CD4-positive, CD25-positive, alpha-beta regulatory T cell (primary cell): ENCODE data around the gene DLG2. TPM values are rescaled to one million over a fixed set of nuclear protein-coding genes. Genes with fewer than 3 reads are reported as not detected.
A peak's percentile ranks its signal among the peaks of the same experiment; 100 is the strongest.

Experiments
- ATAC-seq, 2 donors: fragments of 150-1000 bp; cut with Tn5 transposase; one replicate each; pipeline ENCODE4 v1.10.0; 2021; ENCODE audit warnings: low read depth in 2 of 2, moderate number of reproducible peaks in 2 of 2, moderate library complexity in 1 of 2
- DNase-seq, 3 donors: peaks; one replicate each; pipeline versions ENCODE4 v3.0.0 to v3.0.0-alpha.2; 2012 to 2022; ENCODE audit warnings: mixed read lengths in 1 of 3
- H3K27ac ChIP-seq: one replicate; pipeline ENCODE4 v1.7.0; 2013; ENCODE audit warnings: mild to moderate bottlenecking, low read length; ENCODE audit not compliant: insufficient read depth, poor library complexity, severe bottlenecking
- H3K27me3 ChIP-seq: one replicate; pipeline ENCODE4 v1.7.0; 2013; ENCODE audit warnings: low read length; ENCODE audit not compliant: control insufficient read depth, insufficient read depth
- H3K36me3 ChIP-seq: one replicate; pipeline ENCODE4 v1.7.0; 2013; ENCODE audit warnings: mild to moderate bottlenecking, low read length, moderate library complexity; ENCODE audit not compliant: control insufficient read depth, insufficient read depth
- H3K4me1 ChIP-seq: 2 replicates; pipeline ENCODE4 v1.7.0; 2013; ENCODE audit warnings: mild to moderate bottlenecking, low read length; ENCODE audit not compliant: insufficient read depth, control insufficient read depth, poor library complexity, severe bottlenecking
- H3K4me3 ChIP-seq: one replicate; pipeline ENCODE4 v1.7.0; 2013; ENCODE audit warnings: low read depth, mild to moderate bottlenecking, low read length, moderate library complexity
- H3K9me3 ChIP-seq, 2 experiments: 1 replicate in 1 of 2; 2 replicates in 1 of 2; pipeline ENCODE4 v1.7.0; 2013; ENCODE audit warnings: low read length in 2 of 2, mild to moderate bottlenecking in 1 of 2, moderate library complexity in 1 of 2; ENCODE audit not compliant: control insufficient read depth in 2 of 2
- H3K27ac Mint-ChIP-seq, 3 donors: one replicate each; pipeline ENCODE4 v1.8.0; 2020 to 2022; ENCODE audit warnings: mild to moderate bottlenecking in 3 of 3, mixed read lengths in 3 of 3, moderate library complexity in 2 of 3
- H3K27me3 Mint-ChIP-seq: one replicate; pipeline ENCODE4 v1.8.0; 2022; ENCODE audit warnings: mild to moderate bottlenecking, mixed read lengths
- H3K36me3 Mint-ChIP-seq: one replicate; pipeline ENCODE4 v1.8.0; 2020; ENCODE audit warnings: mixed read lengths
- H3K4me1 Mint-ChIP-seq, 4 donors: one replicate each; pipeline ENCODE4 v1.8.0; 2020 to 2022; ENCODE audit warnings: mixed read lengths in 4 of 4, mild to moderate bottlenecking in 1 of 4
- H3K4me3 Mint-ChIP-seq, 4 donors: one replicate each; pipeline ENCODE4 v1.8.0; 2020 to 2022; ENCODE audit warnings: mild to moderate bottlenecking in 4 of 4, mixed read lengths in 4 of 4, moderate library complexity in 3 of 4
- H3K9me3 Mint-ChIP-seq, 7 donors: one replicate each; pipeline ENCODE4 v1.8.0; 2020 to 2022; ENCODE audit warnings: mixed read lengths in 7 of 7, mild to moderate bottlenecking in 3 of 7, moderate library complexity in 2 of 7
- polyA plus RNA-seq, 4 donors: library from polyadenylated mRNA; unstranded; fragments of 300-500 nt; fragmentation: Illumina TruSeq; gene quantifications; one replicate each; pipeline ENCODE4 v1.2.3, GENCODE V29; 2021
- total RNA-seq: library from RNA; stranded (reverse); gene quantifications from one replicate; pipeline ENCODE4 v1.2.3, GENCODE V29; 2022

The DLG2 gene
- total and polyA plus RNA-seq, 5 donors from 2014 or later = 0.26 to 2.0 (median 0.94) TPM

GRCh38 chr11:83687787-83688186 lies 1939.4 kb downstream of the DLG2 start:
- Mint-ChIP-seq H3K4me3 (no peak overlapping the region), H3K27ac (no peak overlapping the region), H3K36me3 (no peaks in the 10 kb centered on the region), H3K27me3 (peaks cover 5% of the 10 kb centered on the region), H3K9me3 (peaks cover 0 to 6% (median 4%) of the 10 kb centered on the region in 7 donors), H3K4me1 (no peaks in the 10 kb centered on the region)
- no peak for ATAC-seq
- Histone ChIP-seq H3K4me3 (no peak overlapping the region), H3K27me3 (no peaks in the 10 kb centered on the region), H3K36me3 (no peaks in the 10 kb centered on the region), H3K4me1 (no peaks in the 10 kb centered on the region), H3K27ac (no peak overlapping the region), H3K9me3 (no peaks in the 10 kb centered on the region)
- DNase-seq = no peak

GRCh38 chr11:83685730-83686129 lies 1941.4 kb downstream of the DLG2 start:
- DNase-seq = no peak
- peaks cover 0 to 5% (median 4%) of the 10 kb centered on the region in 7 donors for H3K9me3 Mint-ChIP-seq

GRCh38 chr11:83684071-83684470 lies 1943.1 kb downstream of the DLG2 start:
- H3K9me3 ChIP-seq = no peaks in the 10 kb centered on the region
- H3K27ac ChIP-seq = no peak overlapping the region
- no peaks in the 10 kb centered on the region for H3K36me3 Mint-ChIP-seq
- no peaks in the 10 kb centered on the region for H3K36me3 ChIP-seq
- no peak overlapping the region for H3K4me3 ChIP-seq
- DNase-seq = no peak
- H3K27me3 ChIP-seq = no peaks in the 10 kb centered on the region
- peaks cover 0 to 5% (median 4%) of the 10 kb centered on the region in 7 donors for H3K9me3 Mint-ChIP-seq
- no peak overlapping the region for H3K27ac Mint-ChIP-seq
- H3K4me3 Mint-ChIP-seq = no peak overlapping the region
- no peak for ATAC-seq
- no peaks in the 10 kb centered on the region for H3K4me1 Mint-ChIP-seq
- H3K4me1 ChIP-seq = no peaks in the 10 kb centered on the region
- peaks cover 5% of the 10 kb centered on the region for H3K27me3 Mint-ChIP-seq

More at GRCh38 chr11:83685730-83686129, 1941.4 kb downstream of the DLG2 start:
- H3K27ac Mint-ChIP-seq = peak overlapping the region in 1 of 3 donors; percentile 0
- no peak for ATAC-seq
- Histone ChIP-seq H3K9me3 (no peaks in the 10 kb centered on the region), H3K4me3 (no peak overlapping the region), H3K27me3 (no peaks in the 10 kb centered on the region), H3K4me1 (no peaks in the 10 kb centered on the region), H3K36me3 (no peaks in the 10 kb centered on the region), H3K27ac (no peak overlapping the region)
- H3K27me3 Mint-ChIP-seq = peaks cover 5% of the 10 kb centered on the region
- H3K36me3 Mint-ChIP-seq = no peaks in the 10 kb centered on the region
- no peaks in the 10 kb centered on the region for H3K4me1 Mint-ChIP-seq
- peak overlapping the region in 1 of 4 donors; percentile 22 for H3K4me3 Mint-ChIP-seq

- no peak for DNase-seq
- Histone ChIP-seq H3K27me3 (no peaks in the 10 kb centered on the region), H3K9me3 (no peaks in the 10 kb centered on the region), H3K4me1 (no peaks in the 10 kb centered on the region), H3K4me3 (no peak overlapping the region), H3K36me3 (no peaks in the 10 kb centered on the region), H3K27ac (no peak overlapping the region)
- Mint-ChIP-seq H3K27ac (no peak overlapping the region), H3K4me1 (no peaks in the 10 kb centered on the region), H3K4me3 (no peak overlapping the region), H3K27me3 (peaks cover 3% of the 10 kb centered on the region), H3K36me3 (no peaks in the 10 kb centered on the region), H3K9me3 (peaks cover 0 to 4% (median 3%) of the 10 kb centered on the region in 7 donors)
- no peak for ATAC-seq
Observed at GRCh38 chr11:83682611-83682973, 1944.6 kb downstream of the DLG2 start.

- H3K4me3 ChIP-seq = no peak overlapping the region
Observed at GRCh38 chr11:83681906-83682610, 1945.1 kb downstream of the DLG2 start.

GRCh38 chr11:83681031-83681781 lies 1945.9 kb downstream of the DLG2 start:
- H3K27ac Mint-ChIP-seq = no peak overlapping the region
- ATAC-seq (no peak), DNase-seq (no peak)
- H3K27me3 Mint-ChIP-seq = peaks cover 4% of the 10 kb centered on the region
- Histone ChIP-seq H3K27ac (no peak overlapping the region), H3K9me3 (no peaks in the 10 kb centered on the region), H3K4me1 (no peaks in the 10 kb centered on the region), H3K4me3 (no peak overlapping the region), H3K36me3 (no peaks in the 10 kb centered on the region), H3K27me3 (no peaks in the 10 kb centered on the region)
- no peak overlapping the region for H3K4me3 Mint-ChIP-seq
- peaks cover 0 to 5% (median 0%) of the 10 kb centered on the region in 7 donors for H3K9me3 Mint-ChIP-seq
- no peaks in the 10 kb centered on the region for H3K36me3 Mint-ChIP-seq
- no peaks in the 10 kb centered on the region for H3K4me1 Mint-ChIP-seq

More at GRCh38 chr11:83681906-83682610, 1945.1 kb downstream of the DLG2 start:
- no peak overlapping the region for H3K27ac Mint-ChIP-seq
- H3K36me3 Mint-ChIP-seq = no peaks in the 10 kb centered on the region
- peaks cover 4% of the 10 kb centered on the region for H3K27me3 Mint-ChIP-seq
- H3K4me3 Mint-ChIP-seq = no peak overlapping the region
- ATAC-seq (no peak), DNase-seq (no peak)
- H3K4me1 Mint-ChIP-seq = no peaks in the 10 kb centered on the region
- peaks cover 0 to 5% (median 3%) of the 10 kb centered on the region in 7 donors for H3K9me3 Mint-ChIP-seq
- Histone ChIP-seq H3K27me3 (no peaks in the 10 kb centered on the region), H3K36me3 (no peaks in the 10 kb centered on the region), H3K27ac (no peak overlapping the region), H3K9me3 (no peaks in the 10 kb centered on the region), H3K4me1 (no peaks in the 10 kb centered on the region)

- Histone ChIP-seq H3K4me1 (no peaks in the 10 kb centered on the region), H3K27me3 (no peaks in the 10 kb centered on the region), H3K9me3 (no peaks in the 10 kb centered on the region), H3K27ac (no peak overlapping the region), H3K36me3 (no peaks in the 10 kb centered on the region), H3K4me3 (no peak overlapping the region)
- Mint-ChIP-seq H3K4me3 (no peak overlapping the region), H3K27me3 (peaks cover 4% of the 10 kb centered on the region), H3K9me3 (peaks cover 0 to 4% (median 0%) of the 10 kb centered on the region in 7 donors), H3K4me1 (no peaks in the 10 kb centered on the region), H3K36me3 (no peaks in the 10 kb centered on the region), H3K27ac (no peak overlapping the region)
- DNase-seq (no peak), ATAC-seq (no peak)
Observed at GRCh38 chr11:83680321-83680720, 1946.8 kb downstream of the DLG2 start.
